Measurements from ENCODE around the gene TMEM119. TPM values are rescaled to one million over a fixed set of nuclear protein-coding genes. Genes with fewer than 3 reads are reported as not detected.

Gene TMEM119
- total and polyA plus RNA-seq, 9 of the 15 experiments (the other 6 are each of a cell fraction or from before 2014, with no cell fraction given): 0.18 TPM; not detected in 8

DNA sequence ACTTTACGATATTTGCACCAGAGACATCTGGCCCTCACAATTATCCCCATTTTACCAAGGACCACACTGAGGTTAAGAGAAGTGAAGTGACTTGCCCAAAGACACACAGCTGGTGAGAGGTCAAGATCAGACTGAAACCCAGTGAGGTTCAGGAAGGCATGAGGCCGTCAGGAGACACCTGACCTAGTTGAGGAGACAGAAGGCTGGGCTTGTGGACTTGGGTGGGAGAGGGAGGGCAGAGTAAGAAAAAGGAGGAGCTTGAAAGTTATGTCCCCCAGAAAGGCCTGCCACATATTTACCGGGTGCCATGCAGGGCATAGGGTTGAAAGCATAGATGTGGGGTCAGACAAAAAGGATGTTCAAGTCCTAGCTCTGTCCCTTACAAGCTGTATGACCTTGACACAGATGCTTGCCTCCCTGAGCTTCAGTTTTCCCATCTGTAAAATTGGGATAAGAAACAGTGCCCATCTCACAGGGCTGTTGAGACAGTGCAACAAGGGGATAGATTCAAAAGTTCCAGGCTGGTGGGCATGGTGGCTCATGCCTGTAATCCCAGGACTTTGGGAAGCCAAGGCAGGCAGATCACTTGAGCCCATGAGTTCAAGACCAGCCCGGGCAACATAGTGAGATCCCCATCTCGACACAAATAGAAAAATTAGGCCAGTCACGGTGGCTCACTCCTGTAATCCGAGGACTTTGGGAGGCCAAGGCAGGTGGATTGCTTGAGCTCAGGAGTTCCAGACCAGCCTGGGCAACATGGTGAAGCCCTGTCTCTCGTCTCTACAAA is 29.4 kb upstream of the TMEM119 start (continued):
- TF ChIP-seq TBL1XR1 (IDR thresholded peaks at IDR 0.05; ENCODE audit: low read length in 2 of 2) (no peak), MITF (IDR thresholded peaks at IDR 0.05) (no peak), ZSCAN29 (IDR thresholded peaks at IDR 0.05) (no peak), TEAD1 (CRISPR knock-in tag; IDR thresholded peaks at IDR 0.05) (no peak), ZBTB1 (CRISPR knock-in tag; IDR thresholded peaks at IDR 0.05; ENCODE audit: borderline replicate concordance, low read depth) (no peak), AFF1 (IDR thresholded peaks at IDR 0.05; ENCODE audit: low read depth in 1 of 2, partially characterized antibody in 2 of 2) (no peak), MLX (CRISPR knock-in tag; conservative IDR thresholded peaks at IDR 0.05) (no peak), OTX1 (CRISPR knock-in tag; IDR thresholded peaks at IDR 0.05) (no peak), ZNF639 (CRISPR knock-in tag; conservative IDR thresholded peaks at IDR 0.05 in 1 of 2, IDR thresholded peaks at IDR 0.05 in 1 of 2) (peak in 1 of 2 experiments; percentile 11; a peak in 1 of 4 replicates), SETDB1 (IDR thresholded peaks at IDR 0.05; ENCODE audit: low read length) (no peak), RNF2 (IDR thresholded peaks at IDR 0.05) (no peak), ZNF551 (CRISPR knock-in tag; IDR thresholded peaks at IDR 0.05) (no peak), AFF4 (CRISPR knock-in tag; IDR thresholded peaks at IDR 0.05) (no peak)
- TF ChIP-seq, protein P1, sequence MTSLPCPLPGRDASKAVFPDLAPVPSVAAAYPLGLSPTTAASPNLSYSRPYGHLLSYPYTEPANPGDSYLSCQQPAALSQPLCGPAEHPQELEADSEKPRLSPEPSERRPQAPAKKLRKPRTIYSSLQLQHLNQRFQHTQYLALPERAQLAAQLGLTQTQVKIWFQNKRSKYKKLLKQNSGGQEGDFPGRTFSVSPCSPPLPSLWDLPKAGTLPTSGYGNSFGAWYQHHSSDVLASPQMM (CRISPR knock-in tag; IDR thresholded peaks at IDR 0.05): no peak
